ENCODE data around the gene SPDYE4.

SPDYE4 gene

GRCh38 chr17:8736796-8737195 is 21.6 kb downstream of the SPDYE4 start:
- DNase-seq: no peak

GRCh38 chr17:8736362-8736761 is 22.0 kb downstream of the SPDYE4 start:
- no peak for DNase-seq

- DNase-seq: no peak
Measured at GRCh38 chr17:8735336-8735939, 22.9 kb downstream of the SPDYE4 start.

- no peak for DNase-seq
Measured at GRCh38 chr17:8734876-8735275, 23.5 kb downstream of the SPDYE4 start.

- no peak for DNase-seq
Measured at GRCh38 chr17:8732406-8733085, 25.8 kb downstream of the SPDYE4 start.

DNA sequence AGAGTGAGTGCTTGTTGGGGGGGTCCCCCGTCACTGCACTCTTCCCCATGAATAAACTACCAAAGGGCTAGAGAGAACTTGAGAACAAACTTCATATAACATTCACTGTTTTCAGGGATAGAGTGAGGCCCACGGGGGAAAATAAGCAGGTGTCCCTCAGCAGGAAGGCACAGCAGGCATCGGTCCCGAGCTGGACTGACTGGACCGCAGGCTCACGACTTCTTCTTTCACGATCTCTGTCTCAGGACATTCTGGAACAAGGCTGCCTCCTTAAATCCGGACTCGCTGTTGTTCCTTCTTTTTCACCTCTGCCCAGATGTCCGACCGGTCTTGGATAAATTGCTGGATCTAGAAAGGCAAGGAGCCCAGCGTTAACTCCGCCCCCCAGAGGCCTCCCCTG is 28.5 kb downstream of the SPDYE4 start:
- no peak for DNase-seq

GRCh38 chr17:8729421-8729820 is 28.9 kb downstream of the SPDYE4 start:
- DNase-seq: no peak

- no peak for DNase-seq
Measured at GRCh38 chr17:8728971-8729370, 29.4 kb downstream of the SPDYE4 start.

GRCh38 chr17:8728251-8728938 is 30.0 kb downstream of the SPDYE4 start:
- no peak for DNase-seq

GRCh38 chr17:8726941-8727555 is 31.3 kb downstream of the SPDYE4 start:
- DNase-seq: no peak

- DNase-seq: no peak
Measured at GRCh38 chr17:8725881-8726876, 32.2 kb downstream of the SPDYE4 start.

GRCh38 chr17:8724451-8724850 is 33.9 kb downstream of the SPDYE4 start:
- no peak for DNase-seq

DNA sequence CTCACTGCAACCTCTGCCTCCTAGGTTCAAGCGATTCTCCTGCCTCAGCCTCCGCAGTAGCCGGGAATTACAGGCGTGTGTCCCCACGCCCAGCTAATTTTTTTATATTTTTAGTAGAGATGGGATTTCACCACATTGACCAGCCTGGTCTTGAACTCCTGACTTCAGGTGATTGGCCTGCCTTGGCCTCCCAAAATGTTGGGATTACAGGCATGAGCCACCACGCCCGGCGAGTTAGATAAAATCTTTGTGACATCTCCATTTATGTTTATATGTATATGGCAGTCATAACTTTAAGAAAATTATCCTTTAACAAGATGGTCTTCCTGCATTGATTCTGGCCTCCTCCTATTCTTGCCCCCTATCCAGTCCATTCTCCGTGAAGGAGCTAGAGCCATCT is 37.8 kb downstream of the SPDYE4 start:
- no peak for DNase-seq

- DNase-seq: no peak
Measured at GRCh38 chr17:8719291-8720246, 38.8 kb downstream of the SPDYE4 start.

- DNase-seq: no peak
Measured at GRCh38 chr17:8718001-8718563, 40.3 kb downstream of the SPDYE4 start.

- DNase-seq: no peak
Measured at GRCh38 chr17:8713878-8714277, 44.5 kb downstream of the SPDYE4 start.

DNA sequence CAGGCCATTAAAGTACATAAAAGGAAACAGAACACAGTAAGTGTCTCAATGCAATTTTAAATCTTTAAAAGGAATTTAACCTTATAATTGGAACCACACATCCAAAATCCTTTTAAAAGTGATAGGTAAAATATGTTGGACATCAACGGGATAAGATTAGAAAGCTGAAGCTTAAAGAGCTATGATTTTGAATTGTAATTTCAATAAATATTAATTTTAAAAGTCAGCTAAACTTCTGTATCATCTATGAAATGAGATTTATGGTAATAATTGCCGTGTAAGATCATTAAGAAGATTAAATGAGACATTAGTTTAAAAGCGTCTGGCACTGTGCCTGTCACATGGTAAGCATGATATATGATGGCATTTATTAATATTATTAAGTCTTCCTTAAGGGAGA is 45.0 kb downstream of the SPDYE4 start:
- no peak for DNase-seq

- no peak for DNase-seq
Measured at GRCh38 chr17:8712698-8713097, 45.6 kb downstream of the SPDYE4 start.

DNA sequence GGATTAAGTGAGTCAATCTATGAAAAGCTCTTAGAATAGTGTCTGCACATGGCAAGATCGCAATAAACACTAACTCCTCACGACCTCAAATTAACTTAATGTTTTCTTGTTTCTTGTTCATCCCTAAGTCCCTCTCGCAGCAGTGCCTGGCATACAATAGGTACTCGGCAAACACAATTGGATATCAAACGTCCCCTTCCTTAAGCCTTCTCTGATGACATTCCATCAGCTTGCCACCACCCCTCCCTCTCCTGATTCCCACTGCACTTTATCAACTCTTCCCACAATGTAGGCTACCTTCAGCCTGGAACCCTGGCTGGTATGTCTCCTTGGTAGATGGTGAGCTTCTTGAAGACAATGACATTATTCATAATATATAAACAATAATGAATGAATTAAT is 47.1 kb downstream of the SPDYE4 start:
- DNase-seq: no peak

DNA sequence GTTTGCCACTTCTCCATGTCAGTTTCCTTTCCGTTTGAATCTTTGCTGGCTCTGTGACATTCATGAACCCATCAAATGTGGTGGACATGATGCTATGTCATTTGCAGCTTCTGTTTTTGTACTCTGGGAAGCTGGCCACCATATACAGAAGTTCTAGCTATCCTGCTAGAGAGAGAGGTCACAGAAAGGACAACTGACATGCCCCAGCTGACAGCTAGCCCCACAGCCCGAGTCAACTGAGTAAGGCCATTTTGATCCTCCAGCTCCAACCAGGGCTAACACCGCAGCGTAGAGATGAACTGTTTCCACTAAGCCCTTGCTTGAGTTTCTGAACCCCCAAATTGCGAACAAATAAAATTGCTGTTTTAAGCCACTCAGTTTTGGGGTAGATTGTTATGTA is 47.5 kb downstream of the SPDYE4 start:
- no peak for DNase-seq

DNA sequence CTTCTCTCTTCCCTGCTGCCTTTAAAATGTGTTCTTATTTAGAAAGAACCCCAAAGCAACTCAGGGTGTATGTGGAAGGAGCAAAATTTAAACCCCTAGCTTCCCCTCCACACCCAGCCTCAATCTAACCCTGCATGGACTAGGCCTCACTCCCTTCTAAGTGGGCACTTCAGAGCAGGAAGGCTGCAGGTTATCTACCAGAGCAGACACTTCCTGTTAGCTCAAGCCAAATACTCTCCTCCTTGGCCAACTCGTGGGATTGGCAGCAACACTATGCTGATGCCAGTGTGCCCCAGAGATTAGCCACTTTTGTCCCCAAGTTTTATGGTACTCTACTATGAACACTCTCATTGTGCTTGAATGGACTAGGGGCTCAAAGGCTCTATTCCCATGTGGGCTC is 49.3 kb downstream of the SPDYE4 start:
- no peak for DNase-seq

Measured in NCI-H446 (cell line).